ENCODE results near the gene SLC25A45.

Gene SLC25A45

DNA sequence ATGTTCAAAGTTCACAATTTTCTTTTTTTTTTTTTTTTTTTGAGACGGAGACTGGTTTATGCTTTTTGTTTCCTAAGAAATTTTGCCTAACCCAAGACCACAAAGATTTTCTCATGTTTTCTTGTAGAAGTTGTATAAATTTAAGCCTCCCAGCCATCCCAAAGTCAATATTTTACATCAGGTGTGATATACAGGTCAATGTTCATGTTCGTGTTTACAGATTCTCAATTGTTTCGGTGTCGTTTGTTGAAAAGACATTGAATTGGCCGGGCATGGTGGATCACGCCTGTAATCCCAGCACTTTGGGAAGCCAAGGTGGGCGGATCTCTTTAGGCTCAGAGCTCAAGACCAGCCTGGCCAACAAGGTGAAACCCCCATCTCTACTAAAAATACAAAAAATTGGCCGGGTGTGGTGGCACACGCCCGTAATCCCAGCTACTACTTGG, 19.4 kb upstream of the SLC25A45 start:
- DNase-seq (ENCODE audit: low read depth) = no peak
- no peak overlapping the region for H3K4me3 ChIP-seq (ENCODE audit: low read depth, low read length)
- TF ChIP-seq, protein P1, sequence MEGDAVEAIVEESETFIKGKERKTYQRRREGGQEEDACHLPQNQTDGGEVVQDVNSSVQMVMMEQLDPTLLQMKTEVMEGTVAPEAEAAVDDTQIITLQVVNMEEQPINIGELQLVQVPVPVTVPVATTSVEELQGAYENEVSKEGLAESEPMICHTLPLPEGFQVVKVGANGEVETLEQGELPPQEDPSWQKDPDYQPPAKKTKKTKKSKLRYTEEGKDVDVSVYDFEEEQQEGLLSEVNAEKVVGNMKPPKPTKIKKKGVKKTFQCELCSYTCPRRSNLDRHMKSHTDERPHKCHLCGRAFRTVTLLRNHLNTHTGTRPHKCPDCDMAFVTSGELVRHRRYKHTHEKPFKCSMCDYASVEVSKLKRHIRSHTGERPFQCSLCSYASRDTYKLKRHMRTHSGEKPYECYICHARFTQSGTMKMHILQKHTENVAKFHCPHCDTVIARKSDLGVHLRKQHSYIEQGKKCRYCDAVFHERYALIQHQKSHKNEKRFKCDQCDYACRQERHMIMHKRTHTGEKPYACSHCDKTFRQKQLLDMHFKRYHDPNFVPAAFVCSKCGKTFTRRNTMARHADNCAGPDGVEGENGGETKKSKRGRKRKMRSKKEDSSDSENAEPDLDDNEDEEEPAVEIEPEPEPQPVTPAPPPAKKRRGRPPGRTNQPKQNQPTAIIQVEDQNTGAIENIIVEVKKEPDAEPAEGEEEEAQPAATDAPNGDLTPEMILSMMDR (IDR thresholded peaks at IDR 0.05; ENCODE audit: control insufficient read depth, extremely low read depth, insufficient read depth) = no peak

DNA sequence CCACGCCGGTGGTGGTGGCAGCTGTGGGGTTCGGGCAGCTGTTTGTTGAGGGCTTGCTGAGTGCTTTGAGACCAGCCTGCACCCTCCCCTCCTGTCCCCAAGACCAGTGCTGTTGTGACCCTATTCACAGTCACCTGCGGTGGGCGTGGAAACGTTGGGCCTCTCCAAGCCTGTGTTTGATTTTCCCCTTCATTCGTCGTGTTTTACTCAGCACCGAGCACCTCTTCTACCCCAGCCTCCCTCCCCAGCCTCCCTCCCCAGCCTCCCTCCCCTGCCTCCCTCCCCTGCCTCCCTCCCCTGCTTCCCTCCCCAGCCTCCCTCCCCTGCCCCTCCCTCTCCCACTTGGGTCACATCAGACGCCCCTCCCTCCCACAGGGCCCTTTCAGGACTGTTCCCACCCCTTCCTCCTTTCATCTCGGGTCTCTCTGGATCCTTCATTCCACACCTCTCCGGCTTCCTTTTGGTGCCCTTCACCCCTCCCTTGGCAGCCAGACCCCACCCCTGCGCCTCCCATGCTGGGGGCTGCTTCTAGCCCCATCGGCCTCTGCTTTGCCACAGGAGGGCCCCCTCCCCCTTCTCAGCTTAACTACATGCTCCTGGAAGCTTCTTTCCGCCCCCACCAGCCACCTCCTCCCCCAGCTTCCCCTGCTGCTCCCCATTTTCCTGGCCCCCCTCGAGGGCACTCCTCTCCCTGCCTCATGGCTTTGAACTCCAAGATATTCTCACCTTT, 18.8 kb upstream of the SLC25A45 start:
- no peak overlapping the region for H3K4me3 ChIP-seq (ENCODE audit: low read depth, low read length)
- DNase-seq (ENCODE audit: low read depth) = no peak
- TF ChIP-seq, protein P1 (IDR thresholded peaks at IDR 0.05; ENCODE audit: control insufficient read depth, extremely low read depth, insufficient read depth) = no peak

DNA sequence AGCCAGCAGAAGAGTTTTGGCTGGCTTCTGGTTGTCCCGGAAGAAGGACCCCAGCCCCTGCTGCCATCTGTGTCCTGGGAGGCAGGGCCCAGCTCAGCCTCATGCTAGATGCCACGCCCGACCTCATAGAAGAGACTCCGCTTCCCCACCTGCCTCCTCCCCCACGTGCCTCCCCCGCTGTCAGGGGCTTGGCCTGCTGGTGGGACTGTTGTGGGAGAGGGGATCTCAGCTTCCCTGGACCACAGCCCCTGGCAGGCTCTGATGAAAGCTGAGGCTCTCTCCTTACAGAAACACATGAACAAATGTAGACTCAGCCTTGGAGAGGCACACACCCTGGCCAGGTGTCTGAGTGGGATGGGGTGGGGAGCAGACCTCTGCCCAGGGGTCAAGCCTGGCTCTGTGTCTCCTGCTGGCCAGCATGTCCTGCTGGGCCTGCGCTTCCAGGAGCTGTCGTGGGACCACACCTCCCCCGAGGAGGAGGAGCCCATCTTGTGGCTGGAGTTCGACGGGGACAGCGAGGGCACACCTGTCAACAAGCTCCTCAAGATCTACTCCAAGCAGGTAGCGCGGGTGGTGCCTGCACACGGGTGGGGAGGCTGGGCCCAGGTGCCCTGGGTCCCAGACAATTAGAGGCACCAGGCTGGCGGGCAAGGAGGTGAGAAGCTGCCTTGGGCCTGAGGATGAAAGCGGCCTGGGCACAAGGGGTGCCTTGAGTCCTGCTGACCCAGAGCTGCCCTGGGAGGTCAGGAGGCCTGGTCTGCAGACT, 18.0 kb upstream of the SLC25A45 start:
- no peak for DNase-seq (ENCODE audit: low read depth)
- H3K4me3 ChIP-seq (ENCODE audit: low read depth, low read length) = no peak overlapping the region
- TF ChIP-seq, protein P1 (IDR thresholded peaks at IDR 0.05; ENCODE audit: control insufficient read depth, extremely low read depth, insufficient read depth) = no peak

DNA sequence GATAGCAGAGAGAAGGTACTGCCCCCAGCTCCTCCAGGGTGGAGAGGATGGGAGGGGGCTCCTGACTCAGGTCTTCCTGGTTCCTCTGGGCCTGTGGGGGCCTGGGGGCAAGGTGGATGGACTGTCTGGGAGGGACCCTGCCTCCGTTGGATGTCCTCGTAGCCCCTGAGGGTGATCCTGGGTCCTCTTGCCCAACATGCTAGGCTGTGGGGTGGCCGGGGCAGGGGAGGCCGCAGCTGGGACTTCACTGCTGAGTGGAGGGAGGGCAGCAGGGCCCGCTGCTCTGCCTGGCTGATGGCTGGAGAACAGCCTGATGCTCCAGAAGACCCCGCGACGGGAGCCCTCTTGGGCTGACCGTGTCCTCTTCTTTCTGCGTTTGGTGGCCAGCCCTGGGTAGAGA, 17.4 kb upstream of the SLC25A45 start:
- TF ChIP-seq, protein P1 (IDR thresholded peaks at IDR 0.05; ENCODE audit: control insufficient read depth, extremely low read depth, insufficient read depth) = no peak
- no peak for DNase-seq (ENCODE audit: low read depth)
- H3K4me3 ChIP-seq (ENCODE audit: low read depth, low read length) = no peak overlapping the region

DNA sequence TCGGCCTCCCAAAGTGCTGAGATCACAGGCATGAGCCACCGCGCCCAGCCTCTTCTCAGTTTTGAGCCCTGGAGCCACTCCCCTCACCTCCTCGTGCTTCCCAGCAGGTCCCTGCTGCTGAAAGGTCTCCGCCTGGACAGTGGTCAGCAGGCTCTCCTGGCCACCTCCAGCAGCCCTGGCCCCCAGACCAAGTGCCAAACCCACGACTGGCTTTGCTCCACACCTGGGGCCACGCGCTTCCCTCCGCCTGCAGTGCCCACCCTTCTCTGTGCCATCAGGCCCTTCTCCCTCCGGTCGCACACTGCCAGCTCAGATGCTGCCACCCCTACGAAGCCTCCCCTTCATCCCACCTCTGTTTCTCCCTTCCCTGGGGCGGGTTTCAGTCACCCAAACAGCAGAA, 16.8 kb upstream of the SLC25A45 start:
- TF ChIP-seq, protein P1 (IDR thresholded peaks at IDR 0.05; ENCODE audit: control insufficient read depth, extremely low read depth, insufficient read depth) = no peak
- no peak overlapping the region for H3K4me3 ChIP-seq (ENCODE audit: low read depth, low read length)
- no peak for DNase-seq (ENCODE audit: low read depth)

DNA sequence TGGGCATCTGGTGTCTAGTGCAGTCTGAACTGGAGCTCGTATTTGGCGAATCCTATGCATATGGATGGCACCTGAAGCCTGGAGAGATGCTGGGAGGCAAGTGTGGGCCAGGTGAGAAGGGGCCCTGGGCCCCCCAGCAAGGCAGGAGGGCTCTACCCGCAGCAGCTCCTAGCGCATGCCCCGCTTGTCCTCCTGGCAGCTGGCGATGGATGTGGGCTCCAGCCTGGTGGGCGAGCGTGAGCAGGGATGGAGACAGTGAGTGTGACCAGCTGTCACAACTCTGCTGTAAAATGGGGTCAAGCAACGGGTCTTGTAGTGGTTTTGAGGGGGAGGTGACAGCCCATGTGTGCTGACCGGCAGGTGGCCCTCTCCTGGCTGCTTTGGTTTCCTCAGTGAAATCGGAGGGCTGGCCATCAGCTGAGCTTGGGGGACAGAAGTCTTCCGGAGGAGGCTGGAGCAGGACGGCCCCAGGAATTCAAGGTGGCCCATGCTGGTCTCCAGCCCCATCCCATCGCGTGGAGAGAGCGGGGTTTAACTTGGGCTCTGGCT, 16.0 kb upstream of the SLC25A45 start:
- TF ChIP-seq, protein P1 (IDR thresholded peaks at IDR 0.05; ENCODE audit: control insufficient read depth, extremely low read depth, insufficient read depth) = no peak
- DNase-seq (ENCODE audit: low read depth) = no peak
- no peak overlapping the region for H3K4me3 ChIP-seq (ENCODE audit: low read depth, low read length)

Data from LNCaP clone FGC (cell line).